ENCODE data around the gene B4GALT6. TPM values are rescaled to one million over a fixed set of nuclear protein-coding genes. Genes with fewer than 3 reads are reported as not detected.

B4GALT6 gene
- total and polyA plus RNA-seq, 10 of the 15 experiments (the other 5 are each of a cell fraction or from before 2014, with no cell fraction given): 11.9 to 47.4 (median 18.0) TPM

DNA sequence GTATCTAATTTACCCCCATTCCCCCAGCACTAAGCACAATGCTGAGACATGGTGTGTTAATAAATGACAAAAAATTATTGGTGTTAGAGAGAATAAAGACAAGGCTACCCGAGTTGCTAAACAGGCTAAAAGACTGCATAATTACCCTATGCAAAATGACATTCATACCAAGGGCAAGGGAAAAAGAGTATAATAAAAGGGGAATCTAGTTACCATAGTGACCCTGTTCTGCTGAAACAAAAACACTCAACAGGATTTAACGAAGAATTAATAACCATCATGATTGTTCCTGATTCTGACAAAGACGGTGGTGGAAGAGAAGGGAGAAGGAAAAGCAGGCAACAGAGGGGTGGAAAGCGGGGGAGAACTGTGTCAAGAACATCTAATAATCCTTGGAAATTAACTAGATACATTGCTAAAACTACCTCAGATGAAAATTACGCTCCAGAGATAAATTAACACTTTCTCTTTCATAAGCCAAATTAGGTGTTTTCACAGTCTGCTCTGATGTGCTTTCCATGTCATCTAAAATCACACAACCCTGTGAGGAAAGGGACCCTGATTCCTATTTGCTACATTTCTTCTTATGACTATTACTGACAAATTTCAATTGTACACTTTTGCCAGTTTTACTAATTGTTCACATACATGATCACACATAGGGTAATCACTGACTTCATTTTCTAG is 67.2 kb downstream of the B4GALT6 start:
- ATAC-seq: peak; percentile 84
- RAD21 ChIA-PET (ENCODE audit: unreplicated experiment): no interaction called here
- CTCF ChIA-PET: interaction anchor here (0.6 kb wide), 1 partner anchor 71 kb away, joined by 3 read pairs; no protein-coding TSS in a partner anchor
- Histone ChIP-seq H3K9ac (ENCODE audit: control insufficient read depth, insufficient read depth, low read length) (no peak overlapping the region), H3K79me2 (ENCODE audit: control insufficient read depth, insufficient read depth, low read length) (no peaks in the 10 kb centered on the region), H3K27me3 (replicated peaks in 1 of 2; ENCODE audit: control insufficient read depth in 2 of 2, insufficient read depth in 2 of 2, low read length in 1 of 2) (no peaks in the 10 kb centered on the region), H4K20me1 (ENCODE audit: control insufficient read depth, insufficient read depth) (no peaks in the 10 kb centered on the region), H3K4me3 (no peak overlapping the region), H3K4me2 (ENCODE audit: control insufficient read depth, insufficient read depth) (peak overlapping the region; percentile 26; the same call in 1 of the 2 replicates), H3K4me1 (ENCODE audit: control insufficient read depth, insufficient read depth, low read length) (no peaks in the 10 kb centered on the region), H3K9me3 (replicated peaks; ENCODE audit: control insufficient read depth, insufficient read depth, low read length) (no peaks in the 10 kb centered on the region), H3K36me3 (ENCODE audit: control insufficient read depth in 2 of 2, insufficient read depth in 2 of 2, low read length in 1 of 2) (no peaks in the 10 kb centered on the region), H2AFZ (ENCODE audit: control insufficient read depth, low read depth, low read length) (peak overlapping the region; percentile 11; the same call in 1 of the 2 replicates), H3K27ac (ENCODE audit: control insufficient read depth, insufficient read depth) (no peak overlapping the region)
- POLR2A ChIA-PET: no interaction called here
- DNase-seq (ENCODE audit: low read depth, low spot score): no peak
- no TSS peak for BruUV-seq (replicated peaks)
- WGBS (ENCODE audit: insufficient coverage, insufficient replicate concordance, low lambda C conversion rate, missing lambda C conversion rate): 29% methylated on average over 5 of the region's 5 CpGs
- no peak for FAIRE-seq
- SMC1A ChIA-PET (ENCODE audit: uncharacterized antibody, unreplicated experiment): interaction anchor here (0.7 to 1.0 kb wide), 3 partner anchors 8 to 290 kb away, joined by 3 to 4 read pairs (median 3); no protein-coding TSS in a partner anchor
- TF ChIP-seq CREM (IDR thresholded peaks at IDR 0.05; ENCODE audit: low read depth) (no peak), IKZF2 (IDR thresholded peaks at IDR 0.05) (0 out of 4 replicates have a peak, but pooled peaks of 1 of the 2 experiments have one; percentile 44), MTA2 (IDR thresholded peaks at IDR 0.05; ENCODE audit: low read depth) (peak; percentile 77), JUNB (IDR thresholded peaks at IDR 0.05) (no peak), ATF2 (IDR thresholded peaks at IDR 0.05; ENCODE audit: low read length) (no peak; the same call in 1 of the 2 replicates), BMI1 (IDR thresholded peaks at IDR 0.05; ENCODE audit: borderline replicate concordance) (peak; percentile 75), ATF7 (IDR thresholded peaks at IDR 0.05; ENCODE audit: low read depth) (no peak)
- intact Hi-C loops (cut with micrococcal nuclease; ENCODE audit: unreplicated experiment): no loop called here
- in situ Hi-C loops (cut with MboI): no loop called here
